GM12878 (cell line): ENCODE data around the gene CAMTA1. TPM values are rescaled to one million over a fixed set of nuclear protein-coding genes. Genes with fewer than 3 reads are reported as not detected.

ENCODE experiments used
- ATAC-seq: fragments of 200-7000 bp; cut with Tn5 transposase; 3 replicates; pipeline ENCODE4 v1.9.1; 2020; ENCODE audit warnings: mild to moderate bottlenecking, moderate library complexity
- BruUV-seq: library from RNA; stranded (reverse); fragments of 400-500 nt; replicated peaks from 2 replicates; lab custom pipeline; 2021; lab: Mats Ljungman, UMichigan
- CTCF ChIA-PET: fragments of 300-600 bp; sonication (Branson Sonifier 250); formaldehyde crosslinking; extraction: SDS; loops from one replicate; lab custom pipeline; 2021; ENCODE audit warnings: inconsistent platforms; lab: Yijun Ruan, JAX
- POLR2A ChIA-PET: fragments of 350-600 bp; formaldehyde crosslinking; extraction: SDS; loops from one replicate; lab custom pipeline; 2021; ENCODE audit warnings: inconsistent platforms; lab: Charles Lee
- RAD21 ChIA-PET: fragments of 300-600 bp; sonication (Branson Sonifier 250); formaldehyde crosslinking; loops from one replicate; lab custom pipeline; 2023; ENCODE audit warnings: antibody characterized with exemption; ENCODE audit not compliant: unreplicated experiment; lab: Charles Lee
- SMC1A ChIA-PET: fragments of 300-600 bp; sonication (Branson Sonifier 250); formaldehyde crosslinking; loops from one replicate; lab custom pipeline; 2023; ENCODE audit not compliant: unreplicated experiment, uncharacterized antibody; lab: Charles Lee
- DNase-seq: peaks from one replicate; pipeline ENCODE4 v3.0.0-alpha.2; 2011; ENCODE audit warnings: low read depth, low spot score
- FAIRE-seq: peaks from 3 replicates; lab custom pipeline; 2011; peaks lifted over from hg19 to GRCh38; lab: Jason Lieb, UNC
- H2AFZ ChIP-seq: 2 replicates; pipeline ENCODE4 v1.6.0; 2011; ENCODE audit warnings: low read depth, low read length, control low read depth; ENCODE audit not compliant: control insufficient read depth
- H3K27ac ChIP-seq: 2 replicates; pipeline ENCODE4 v1.5.1; 2011; ENCODE audit warnings: control low read depth; ENCODE audit not compliant: control insufficient read depth, insufficient read depth
- H3K27me3 ChIP-seq, 2 experiments: replicated peaks in 1 of 2; 2 replicates each; pipeline versions ENCODE4 v1.6.0 to v1.6.1; 2011; ENCODE audit warnings: low read length in 1 of 2; ENCODE audit not compliant: control insufficient read depth in 2 of 2, insufficient read depth in 2 of 2
- H3K36me3 ChIP-seq, 2 experiments: 2 replicates each; pipeline ENCODE4 v1.5.1; 2011; ENCODE audit warnings: low read length in 1 of 2; ENCODE audit not compliant: control insufficient read depth in 2 of 2, insufficient read depth in 2 of 2
- H3K4me1 ChIP-seq: 2 replicates; pipeline ENCODE4 v1.6.1; 2011; ENCODE audit warnings: mild to moderate bottlenecking, low read length, moderate library complexity, mixed read lengths; ENCODE audit not compliant: control insufficient read depth, insufficient read depth
- H3K4me2 ChIP-seq: 2 replicates; pipeline ENCODE4 v1.6.0; 2011; ENCODE audit warnings: control low read depth; ENCODE audit not compliant: control insufficient read depth, insufficient read depth
- H3K4me3 ChIP-seq: fragments of 200-600 bp; sonication (generic); 2 replicates; pipeline ENCODE4 v1.5.1; 2016
- H3K79me2 ChIP-seq: 2 replicates; pipeline ENCODE4 v1.6.0; 2011; ENCODE audit warnings: low read length; ENCODE audit not compliant: control insufficient read depth, insufficient read depth
- H3K9ac ChIP-seq: 2 replicates; pipeline ENCODE4 v1.8.0; 2011; ENCODE audit warnings: low read length, control low read depth, mixed read lengths; ENCODE audit not compliant: control insufficient read depth, insufficient read depth
- H3K9me3 ChIP-seq: replicated peaks from 3 replicates; pipeline ENCODE4 v1.5.1; 2011; ENCODE audit warnings: mild to moderate bottlenecking, low read length; ENCODE audit not compliant: control insufficient read depth, insufficient read depth
- H4K20me1 ChIP-seq: 2 replicates; pipeline ENCODE4 v1.6.0; 2011; ENCODE audit not compliant: control insufficient read depth, insufficient read depth
- CBX3 ChIP-seq: fragments of 200-600 bp; sonication (generic); IDR thresholded peaks from 2 replicates; pipeline ENCODE4 v1.6.1; 2016; ENCODE audit warnings: low read depth, borderline replicate concordance
- PKNOX1 ChIP-seq: fragments of 450-650 bp; IDR thresholded peaks from 2 replicates; pipeline ENCODE4 v1.6.1; 2016; ENCODE audit warnings: mild to moderate bottlenecking
- USF2 ChIP-seq: IDR thresholded peaks from 2 replicates; pipeline ENCODE4 v1.6.1; 2011; ENCODE audit warnings: low read depth, low read length, improper control_type of control experiment, borderline replicate concordance
- ZBTB11 ChIP-seq: fragments of 450-650 bp; formaldehyde crosslinking; IDR thresholded peaks from 2 replicates; pipeline ENCODE4 v1.5.0; 2022; ENCODE audit warnings: mild to moderate bottlenecking, missing genetic modification characterization
- ZNF592 ChIP-seq: fragments of 450-650 bp; IDR thresholded peaks from 2 replicates; pipeline ENCODE4 v1.6.1; 2017; ENCODE audit warnings: mild to moderate bottlenecking, moderate library complexity
- ZZZ3 ChIP-seq: IDR thresholded peaks from 2 replicates; pipeline ENCODE4 v1.6.1; 2011; ENCODE audit warnings: low read depth; ENCODE audit not compliant: control insufficient read depth, insufficient read length
- WGBS: methylation state at CpG from one replicate; pipeline ENCODE4 v1.1.6; 2016; ENCODE audit warnings: low lambda C conversion rate; ENCODE audit not compliant: insufficient replicate concordance, insufficient coverage; ENCODE audit errors: missing lambda C conversion rate; 5-methylcytosine and 5-hydroxymethylcytosine counted together
- in situ Hi-C: fragments of 300-500 bp; cut with MboI; formaldehyde crosslinking; loops from 9 replicates; pipeline ENCODE4 v1.14.3; 2018; ENCODE audit warnings: mixed read lengths
- intact Hi-C: fragments of 100-400 bp; cut with micrococcal nuclease; formaldehyde crosslinking; loops from one replicate; pipeline ENCODE4 v1.14.2; 2022; ENCODE audit not compliant: unreplicated experiment
- polyA plus RNA-seq, 11 experiments: library from polyadenylated mRNA; depleted of rRNA in 4 of 11; unstranded in 6 of 11; stranded (reverse) in 5 of 11; fragments of >200 nt; fragmentation: Nextera tagmentation in 4 of 11; fragmentation: Illumina TruSeq in 1 of 11; extraction: Ambion mirVana in 4 of 11; extraction: Trizol in 1 of 11; gene quantifications; 1 replicate in 1 of 11; 2 replicates in 10 of 11; pipeline versions ENCODE4 v1.2.1 to v1.2.3, GENCODE V29; 2011 to 2016; ENCODE audit warnings: inconsistent platforms in 2 of 11, missing spikeins in 2 of 11, low read depth in 1 of 11
- total RNA-seq, 4 experiments: library from RNA; depleted of rRNA in 3 of 4; stranded (reverse); fragments of >200 nt in 3 of 4; fragmentation: Illumina TruSeq in 1 of 4; extraction: Trizol in 1 of 4; gene quantifications; 2 replicates each; pipeline versions ENCODE4 v1.2.1 to v1.2.3, GENCODE V29; 2013 to 2021

Gene CAMTA1
- total and polyA plus RNA-seq, 10 of the 15 experiments (the other 5 are each of a cell fraction or from before 2014, with no cell fraction given), result 37.7 to 148 (median 76.4) TPM

- no peak for TF ChIP-seq ZNF592
Measured at GRCh38 chr1:7664147-7664892, 879.1 kb downstream of the CAMTA1 start (continued).

GRCh38 chr1:7664893-7665250 lies 879.6 kb downstream of the CAMTA1 start:
- no peaks in the 10 kb centered on the region for H3K36me3 ChIP-seq
- H3K9me3 ChIP-seq, result no peaks in the 10 kb centered on the region
- CTCF ChIA-PET, result interaction anchor here (7.6 kb wide), 1 partner anchor 87 kb away, joined by 208 read pairs; no protein-coding TSS in a partner anchor
- H3K4me1 ChIP-seq, result no peaks in the 10 kb centered on the region
- POLR2A ChIA-PET, result no interaction called here
- RAD21 ChIA-PET, result interaction anchor here (0.6 kb wide), 1 partner anchor 134 kb away, joined by 3 read pairs; no protein-coding TSS in a partner anchor
- DNase-seq (no peak), ATAC-seq (no peak), FAIRE-seq (no peak)
- SMC1A ChIA-PET, result interaction anchor here (0.6 kb wide), 1 partner anchor 1124 kb away, joined by 3 read pairs; no protein-coding TSS in a partner anchor
- H3K4me3 ChIP-seq, result no peak overlapping the region
- intact Hi-C loops, result loop anchor here (10.0 kb wide), 1 partner anchor 680 kb away; no protein-coding TSS in a partner anchor
- in situ Hi-C loops, result no loop called here
- H3K27me3 ChIP-seq, result no peaks in the 10 kb centered on the region; a peak in 1 of 4 replicates
- 51% methylated on average over 20 of the region's 21 CpGs for WGBS
- H4K20me1 ChIP-seq, result no peaks in the 10 kb centered on the region
- no peak overlapping the region for H3K27ac ChIP-seq
- H2AFZ ChIP-seq, result no peak overlapping the region
- no TSS peak for BruUV-seq
- no peak overlapping the region for H3K9ac ChIP-seq
- no peak for TF ChIP-seq ZBTB11
- TF ChIP-seq CBX3, result no peak
- no peak for TF ChIP-seq PKNOX1
- no peak for TF ChIP-seq ZZZ3
- no peak for TF ChIP-seq USF2
- H3K79me2 ChIP-seq, result no peaks in the 10 kb centered on the region
- no peak overlapping the region for H3K4me2 ChIP-seq
